Measurements from ENCODE around the gene E2F2.

E2F2 gene, protein sequence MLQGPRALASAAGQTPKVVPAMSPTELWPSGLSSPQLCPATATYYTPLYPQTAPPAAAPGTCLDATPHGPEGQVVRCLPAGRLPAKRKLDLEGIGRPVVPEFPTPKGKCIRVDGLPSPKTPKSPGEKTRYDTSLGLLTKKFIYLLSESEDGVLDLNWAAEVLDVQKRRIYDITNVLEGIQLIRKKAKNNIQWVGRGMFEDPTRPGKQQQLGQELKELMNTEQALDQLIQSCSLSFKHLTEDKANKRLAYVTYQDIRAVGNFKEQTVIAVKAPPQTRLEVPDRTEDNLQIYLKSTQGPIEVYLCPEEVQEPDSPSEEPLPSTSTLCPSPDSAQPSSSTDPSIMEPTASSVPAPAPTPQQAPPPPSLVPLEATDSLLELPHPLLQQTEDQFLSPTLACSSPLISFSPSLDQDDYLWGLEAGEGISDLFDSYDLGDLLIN

DNA sequence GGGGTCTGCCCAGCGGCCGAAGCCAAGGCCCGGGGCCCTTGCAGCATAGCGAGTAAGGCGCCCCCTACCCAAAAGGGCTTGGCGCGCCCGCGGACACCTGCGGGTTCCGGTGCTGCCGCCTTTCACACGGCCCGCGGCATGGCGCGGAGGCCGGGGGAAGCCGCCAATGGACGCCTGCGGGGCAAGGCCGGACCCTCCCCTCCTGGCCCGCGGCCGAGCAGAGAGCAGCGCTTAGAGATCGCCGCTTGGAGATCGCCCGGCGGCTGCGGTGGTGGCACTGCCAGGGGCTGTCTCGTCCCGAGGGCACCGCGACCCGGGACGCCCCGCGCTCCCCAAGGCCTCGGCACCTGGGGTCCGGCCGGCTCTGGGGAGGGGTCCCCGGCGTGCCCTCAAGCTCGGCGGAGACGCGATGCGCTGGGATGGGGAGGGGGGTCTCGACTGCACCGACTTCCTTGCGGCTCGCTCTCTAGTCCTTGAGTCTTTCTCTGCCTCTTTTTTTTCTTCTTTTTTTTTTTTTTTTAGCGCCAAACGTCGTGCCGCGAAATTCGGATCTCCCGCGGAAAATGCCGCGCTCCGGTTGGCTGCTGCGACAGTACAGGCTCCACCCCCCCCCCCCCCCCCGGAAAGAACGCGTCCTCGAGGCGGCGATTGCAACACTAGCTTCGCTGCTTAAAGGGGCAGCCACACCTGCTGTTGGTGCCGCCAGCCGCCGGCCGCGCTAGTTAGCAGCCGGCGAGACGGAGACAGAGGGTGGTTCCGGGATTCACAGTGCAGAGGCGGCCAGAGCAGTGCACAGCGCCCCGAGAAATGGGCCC is at the start of gene E2F2:
Gene E2F2 (minus strand): TSS at position 487 of the 815 bp plus-strand sequence. CDS start 440 bp downstream, at position 47.
- DNase-seq (peak; percentile 81), ATAC-seq (peak; percentile 71)

DNA sequence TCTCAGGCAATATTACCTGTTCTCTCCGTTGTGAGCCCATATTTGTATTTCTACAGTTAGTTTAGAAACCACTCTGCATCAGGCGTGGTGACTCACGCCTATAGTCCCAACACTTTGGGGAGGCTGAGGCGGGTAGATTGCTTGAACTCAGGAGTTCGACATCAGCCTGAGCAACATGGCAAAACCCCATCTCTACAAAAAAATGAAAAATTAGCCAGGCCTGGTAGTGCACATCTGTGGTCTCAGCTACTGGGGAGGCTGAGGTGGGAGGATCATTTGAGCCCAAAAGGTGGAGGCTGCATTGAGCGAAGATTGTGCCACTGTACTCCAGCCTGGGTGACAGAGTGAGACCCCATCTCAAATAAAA is 47.9 kb upstream of the E2F2 start:
- peak; percentile 30 for ATAC-seq
- no peak for DNase-seq

DNA sequence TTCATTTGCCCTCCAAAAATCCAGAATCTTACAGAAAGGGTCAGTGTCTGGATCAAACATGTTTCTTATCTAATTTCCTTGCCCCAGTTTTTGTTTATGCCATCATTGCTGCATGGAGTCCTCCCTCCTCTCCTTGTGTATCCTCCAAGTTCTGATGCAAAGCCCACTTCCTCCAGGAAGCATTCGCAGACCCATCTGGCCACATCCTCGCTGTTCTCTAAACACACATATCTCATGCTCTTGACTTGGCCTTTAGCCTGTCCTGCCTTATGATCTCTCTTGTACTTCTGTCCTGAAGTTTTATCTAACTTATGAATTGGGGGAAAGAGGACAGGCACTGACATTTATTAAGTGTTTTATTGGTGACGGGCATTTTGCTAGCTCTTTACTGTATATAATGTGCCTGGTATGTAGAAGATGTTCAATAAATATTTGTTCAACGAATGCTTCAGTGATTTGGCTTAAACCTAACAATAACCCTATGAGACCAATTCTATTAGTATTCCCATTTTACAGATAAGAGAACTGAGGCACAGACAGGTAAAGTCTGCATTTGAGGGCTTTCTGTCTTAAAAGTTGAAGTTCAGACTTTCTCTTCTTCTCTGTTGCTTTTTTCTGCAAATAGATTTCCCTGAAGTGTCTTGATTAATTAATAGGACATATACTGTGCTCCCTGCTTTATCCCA is 47.4 kb upstream of the E2F2 start:
- ATAC-seq: no peak

DNA sequence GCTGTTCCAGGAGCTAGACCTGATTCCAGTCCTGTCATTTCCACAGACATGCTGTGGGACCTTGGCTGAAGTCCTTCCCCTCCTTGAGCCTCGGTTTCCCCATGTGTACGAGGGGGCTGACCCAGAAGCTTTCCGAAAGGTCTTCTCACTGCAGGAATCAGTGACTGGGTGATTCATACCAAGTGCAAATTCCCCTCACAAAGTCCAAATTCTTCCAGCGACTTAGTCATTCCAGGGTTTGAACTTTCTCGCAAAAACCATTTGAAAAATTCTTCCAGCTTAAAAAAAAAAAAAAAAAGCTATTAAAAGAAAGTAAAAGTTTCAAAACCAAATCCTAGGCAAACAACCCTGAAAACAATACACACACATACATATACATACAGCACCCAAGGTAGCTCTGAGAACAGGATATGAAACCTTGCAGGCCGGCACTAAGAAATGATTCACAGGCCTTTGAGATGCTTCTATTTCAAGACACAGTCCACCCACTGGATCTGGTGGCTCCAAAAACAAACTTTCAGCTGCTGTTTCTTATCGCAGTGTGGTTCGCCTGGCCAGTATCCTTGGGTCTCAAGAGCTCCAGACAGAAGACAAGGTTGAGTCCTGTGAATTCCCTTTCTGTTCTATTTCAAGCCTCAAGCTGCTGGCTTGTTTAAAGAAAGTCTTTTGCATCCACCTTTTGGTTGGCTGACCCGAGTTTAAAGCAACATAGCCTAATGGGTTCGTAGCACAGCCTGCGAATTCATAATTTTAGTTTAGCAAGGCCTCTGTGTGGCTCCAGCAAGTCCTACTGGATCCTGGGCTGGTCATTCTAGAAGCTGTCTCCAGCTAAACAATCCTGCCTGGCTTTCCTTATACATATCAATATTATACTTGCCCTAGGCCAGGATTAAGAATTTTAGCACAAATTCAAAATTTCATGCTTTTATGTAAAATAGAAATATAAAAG is 46.3 kb upstream of the E2F2 start:
- DNase-seq: peak; percentile 53
- ATAC-seq: peak; percentile 95

More for the DNA sequence above, 47.4 kb upstream of the E2F2 start:
- DNase-seq: no peak

DNA sequence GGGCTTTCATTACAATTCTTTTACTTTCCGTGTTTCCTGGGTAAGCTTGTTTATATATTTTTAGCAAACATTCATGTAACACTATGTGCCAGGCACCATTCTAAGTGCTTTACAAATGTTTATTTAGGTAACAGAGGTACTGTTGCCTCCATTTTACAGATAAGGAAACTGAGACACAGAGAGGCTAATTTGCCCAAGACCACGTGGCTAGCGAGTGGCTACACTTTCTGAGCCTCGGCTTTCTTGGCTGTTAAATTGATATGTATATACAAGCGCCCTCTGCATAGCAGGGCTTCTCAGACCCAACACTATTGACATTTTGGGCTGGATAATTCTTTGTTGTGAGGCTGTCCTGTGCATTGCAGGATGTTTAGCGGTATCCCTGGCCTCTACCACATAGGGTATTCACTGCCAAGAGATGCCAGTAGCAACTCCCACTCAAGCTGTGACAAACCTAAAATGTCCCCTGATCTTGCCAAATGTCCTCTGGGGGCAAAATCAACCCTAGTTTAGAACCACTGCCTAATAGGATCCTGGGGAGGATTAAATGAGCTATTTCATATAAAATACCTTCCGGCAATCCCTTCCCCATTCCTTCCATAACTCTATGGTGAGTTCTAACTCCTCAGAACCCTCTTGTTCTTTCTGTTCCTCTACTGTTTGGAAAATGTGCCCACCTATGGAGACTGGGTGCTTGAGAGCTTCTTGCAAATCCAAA is 45.5 kb upstream of the E2F2 start:
- no peak for DNase-seq
- peak; percentile 15 for ATAC-seq

DNA sequence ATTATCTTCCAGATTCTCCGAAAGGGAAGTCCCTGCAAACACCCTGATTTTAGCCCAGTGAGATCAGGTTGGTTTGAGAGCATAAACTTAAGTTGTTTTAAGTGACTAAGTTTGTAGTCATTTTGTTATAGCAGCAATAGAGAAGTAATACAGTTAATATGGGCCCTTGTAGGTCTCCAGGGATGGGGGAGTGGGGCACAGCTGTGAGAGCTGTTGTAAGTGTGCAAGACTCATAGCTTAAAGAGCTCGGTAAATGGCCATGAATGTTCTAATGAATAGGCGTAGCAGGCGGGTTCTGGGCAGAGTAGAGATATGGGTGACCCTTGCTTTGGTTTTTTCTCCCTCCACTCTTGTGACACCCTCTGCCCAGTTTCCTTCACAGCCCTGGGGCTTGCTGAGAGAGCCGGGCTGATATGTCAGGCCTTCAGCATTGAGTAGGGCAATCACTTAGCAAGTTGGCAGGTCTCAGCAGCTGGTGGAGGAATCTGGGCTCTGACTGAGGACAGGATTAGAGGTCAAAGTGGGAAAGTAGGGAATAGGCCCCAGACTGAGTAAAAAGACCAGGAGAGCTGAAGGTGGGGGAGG is 44.3 kb upstream of the E2F2 start:
- DNase-seq (no peak), ATAC-seq (no peak)

DNA sequence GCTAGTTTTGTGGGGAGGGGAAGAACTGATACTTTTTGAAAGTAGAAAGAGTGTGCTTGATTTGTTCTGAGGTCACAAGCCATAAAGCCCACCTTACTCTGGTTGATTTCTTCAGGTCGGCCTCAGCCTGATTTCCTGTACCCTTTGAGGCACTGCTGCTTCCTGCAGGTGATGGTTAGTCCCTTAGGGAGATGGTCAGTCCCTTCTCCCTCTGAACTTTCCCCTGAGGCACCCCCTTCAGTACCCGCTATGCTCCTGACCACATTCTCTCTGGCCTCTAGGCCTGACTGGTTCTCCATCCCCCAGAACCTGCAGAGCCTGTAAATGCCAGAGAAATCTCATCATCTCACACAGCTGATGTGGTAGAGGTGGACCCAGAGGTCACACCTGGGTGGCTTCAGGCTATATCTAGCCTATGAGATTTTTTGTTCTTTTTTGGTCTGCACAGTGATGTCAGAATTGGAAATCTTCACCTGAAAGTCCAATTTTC is 43.3 kb upstream of the E2F2 start:
- DNase-seq (no peak), ATAC-seq (no peak)

DNA sequence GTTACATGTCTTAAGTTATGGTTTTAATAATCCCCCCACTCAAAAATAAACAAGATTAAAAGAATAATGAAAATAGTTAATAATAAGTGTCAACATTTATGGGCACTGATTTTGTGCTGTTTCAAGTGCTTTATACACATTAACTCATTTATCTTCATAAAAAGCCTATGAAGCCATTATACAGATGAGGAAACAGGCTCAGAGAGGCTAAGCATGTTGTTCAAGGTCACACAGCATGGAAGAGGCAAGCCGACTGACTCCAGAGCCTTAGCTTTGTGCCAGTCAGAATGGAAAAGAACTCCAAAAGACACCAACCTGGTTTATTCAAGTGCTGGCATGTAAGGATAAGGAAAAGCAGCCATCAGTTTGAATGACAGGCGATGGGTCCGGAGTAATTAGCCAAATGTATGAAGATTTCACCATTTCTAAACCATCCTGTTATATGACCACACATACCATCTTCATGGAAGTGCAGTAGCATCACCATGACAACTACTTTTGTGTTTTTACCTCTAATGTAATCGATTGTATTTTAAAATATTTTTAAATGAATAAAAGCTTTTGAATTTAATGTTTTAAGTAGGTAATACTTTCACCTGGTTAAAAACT is 42.6 kb upstream of the E2F2 start:
- ATAC-seq (no peak), DNase-seq (no peak)

DNA sequence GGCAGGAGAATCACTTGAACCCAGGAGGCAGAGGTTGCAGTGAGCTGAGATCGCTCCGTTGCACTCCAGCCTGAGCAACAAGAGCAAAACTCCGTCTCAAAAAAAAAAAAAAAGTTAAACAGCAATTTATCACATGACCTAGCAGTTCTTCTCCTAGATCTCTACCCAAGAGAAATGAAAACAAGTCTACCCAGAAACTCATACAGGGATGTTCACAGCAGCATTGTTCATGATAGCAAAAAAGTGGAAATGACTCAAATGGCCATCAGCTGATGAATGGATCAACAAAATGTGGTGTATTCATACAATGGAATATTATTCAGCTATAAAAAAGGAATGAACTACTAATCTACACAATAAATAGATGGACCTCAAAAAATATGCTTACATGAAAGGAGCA is 40.4 kb upstream of the E2F2 start:
- ATAC-seq (no peak), DNase-seq (no peak)

DNA sequence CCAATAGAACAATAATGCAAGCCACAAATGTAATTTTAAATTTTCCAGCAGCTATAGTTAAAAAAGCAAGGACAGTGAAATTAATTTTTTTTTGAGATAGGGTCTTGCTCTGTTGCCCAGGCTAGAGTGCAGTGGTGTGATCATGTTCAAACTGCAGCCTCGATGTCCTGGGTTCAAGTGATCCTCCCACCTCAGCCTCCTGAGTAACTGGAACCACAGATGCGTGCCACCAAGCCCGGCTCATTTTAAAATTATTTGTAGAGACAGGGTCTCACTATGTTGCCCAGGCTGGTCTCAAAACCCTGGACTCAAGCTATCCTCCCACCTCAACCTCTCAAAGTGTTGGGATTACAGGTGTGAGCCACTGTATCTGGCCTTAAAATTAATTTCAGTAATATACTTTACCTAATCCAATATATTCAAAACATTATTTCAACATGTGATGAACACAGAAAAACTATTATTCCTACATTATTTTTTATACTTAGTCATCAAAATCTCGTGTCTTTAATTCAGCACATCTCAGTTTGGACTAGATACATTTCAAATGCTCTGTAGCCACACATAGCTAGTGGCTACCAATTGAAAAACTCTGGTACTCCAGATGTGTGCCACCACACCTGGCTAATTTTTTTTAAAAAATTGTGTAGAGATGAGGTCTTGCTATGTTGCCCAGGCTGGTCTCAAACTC is 39.1 kb upstream of the E2F2 start:
- DNase-seq: no peak
- ATAC-seq: no peak

DNA sequence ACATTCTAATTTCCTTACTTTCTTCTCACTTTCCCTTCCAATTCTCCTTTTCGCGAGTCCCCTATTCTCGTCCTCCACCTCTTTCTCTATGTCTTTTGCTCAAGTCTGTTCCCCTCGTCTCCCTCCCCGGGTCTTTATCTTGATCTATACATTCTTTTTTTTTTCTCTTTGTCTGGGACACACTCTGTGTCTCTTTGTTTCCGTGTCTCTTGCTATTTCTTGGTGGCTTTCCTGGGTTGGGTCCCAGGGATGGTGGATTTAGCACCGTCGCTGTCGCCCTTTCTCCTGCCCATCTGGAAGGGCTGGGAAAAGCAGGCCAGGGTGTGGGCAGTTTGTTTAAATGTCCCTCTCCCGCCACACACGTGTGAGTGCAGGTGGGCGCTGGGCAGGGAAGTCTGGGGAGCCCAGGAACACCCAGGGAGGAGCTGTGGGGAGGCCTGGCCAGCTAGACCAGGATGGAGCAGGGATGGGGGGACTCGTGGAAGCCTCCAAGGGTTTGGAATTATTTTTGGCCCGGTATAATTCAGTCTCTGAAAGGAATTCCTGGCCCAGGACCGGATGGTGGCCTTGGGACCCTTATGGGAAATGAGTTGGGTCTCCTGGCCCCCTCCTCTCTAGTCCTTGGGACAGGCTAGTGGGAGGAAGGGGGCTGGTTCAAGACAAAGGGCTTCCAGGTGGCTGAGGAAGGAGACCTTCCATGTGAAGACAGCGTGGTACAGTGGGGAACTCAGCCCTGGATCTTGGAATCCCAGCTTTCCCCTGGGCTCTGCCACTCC is 37.8 kb upstream of the E2F2 start:
- no peak for ATAC-seq
- DNase-seq: no peak

DNA sequence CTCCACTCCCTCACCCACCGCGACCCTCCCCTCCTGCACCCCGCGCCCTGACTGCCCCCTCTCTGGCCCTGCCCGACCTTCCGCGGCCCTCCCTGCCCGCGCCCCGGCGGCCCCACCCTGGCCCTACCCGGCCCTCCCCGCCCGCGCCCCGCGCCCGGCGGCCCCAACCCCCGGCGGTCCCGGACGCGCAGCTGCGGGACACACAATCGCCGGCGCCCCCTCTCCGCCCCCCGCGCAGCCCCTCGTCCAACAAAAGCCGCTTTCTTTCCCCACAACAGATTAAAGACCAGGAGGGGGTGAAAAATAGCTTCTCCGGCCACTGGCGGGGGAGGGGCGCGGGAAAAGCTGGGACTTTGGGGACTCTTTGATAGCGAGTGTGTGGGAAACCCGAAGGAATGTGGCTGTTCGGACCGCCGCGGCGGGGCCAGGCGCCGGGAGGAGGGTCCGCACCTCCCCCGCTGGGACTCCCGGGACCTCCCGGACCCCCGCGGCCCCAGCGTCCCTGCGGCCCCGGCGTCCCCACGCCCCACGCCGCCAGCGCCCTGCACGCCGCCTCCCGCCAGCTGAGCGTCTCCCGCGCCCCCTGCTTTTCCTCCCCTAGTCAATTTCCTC is 37.1 kb upstream of the E2F2 start:
- DNase-seq (no peak), ATAC-seq (no peak)

DNA sequence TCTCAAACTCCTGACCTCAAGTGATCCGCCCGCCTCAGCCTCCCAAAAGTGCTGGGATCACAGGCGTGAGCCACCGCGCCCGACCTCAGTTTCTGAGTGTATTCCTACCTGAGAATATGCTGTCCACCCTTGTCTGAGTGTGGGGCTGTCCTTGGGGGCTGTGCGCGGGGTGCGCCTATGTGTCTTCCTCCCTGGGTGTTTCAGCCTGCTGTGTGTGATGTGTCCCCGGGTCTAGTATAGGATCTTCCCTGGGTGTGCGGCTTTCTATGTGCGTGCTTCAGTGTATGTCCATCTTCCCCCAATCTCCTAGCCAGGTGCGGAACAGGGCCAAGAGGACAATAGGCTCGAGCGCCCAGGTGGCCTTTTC is 36.6 kb upstream of the E2F2 start:
- no peak for ATAC-seq
- DNase-seq: no peak

DNA sequence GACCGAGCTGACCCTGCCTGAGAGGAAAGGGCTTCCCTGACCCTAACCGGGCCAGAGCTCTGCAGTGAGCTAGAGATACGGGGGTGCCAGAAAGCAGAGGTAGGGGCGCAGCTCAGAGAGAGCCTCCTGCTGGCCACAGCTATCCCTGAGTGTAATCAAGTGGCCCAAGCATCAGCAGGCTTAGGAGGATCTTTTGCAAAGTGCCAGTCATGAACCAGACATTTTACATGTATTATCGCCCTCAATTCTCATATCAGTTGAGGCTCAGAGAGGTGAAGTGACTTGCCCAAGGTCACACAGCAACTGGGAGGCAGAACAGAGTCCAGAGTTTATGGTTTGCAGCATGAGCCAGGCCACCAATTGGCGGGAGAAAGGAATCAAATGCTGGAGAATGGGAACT is 35.3 kb upstream of the E2F2 start:
- ATAC-seq: no peak
- DNase-seq: no peak

DNA sequence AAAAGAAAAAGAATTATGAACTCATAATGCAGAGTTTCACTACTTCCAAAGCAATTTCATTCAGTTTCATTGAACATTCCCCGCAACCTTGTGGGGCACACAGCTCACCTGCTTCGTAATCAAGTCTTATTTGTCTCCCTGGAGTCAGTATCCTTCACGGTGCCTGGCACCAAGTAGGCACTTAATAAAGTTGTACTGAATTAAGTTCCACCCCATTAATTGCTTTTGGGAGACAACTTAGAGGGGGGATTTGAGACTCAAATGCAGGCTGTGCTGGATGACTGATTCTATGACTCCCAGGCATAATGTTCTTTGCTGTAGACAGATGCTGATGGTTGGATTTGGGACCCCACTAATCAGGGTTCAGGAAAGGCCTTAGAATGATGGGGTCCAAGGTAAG is 34.7 kb upstream of the E2F2 start:
- ATAC-seq: no peak
- no peak for DNase-seq

DNA sequence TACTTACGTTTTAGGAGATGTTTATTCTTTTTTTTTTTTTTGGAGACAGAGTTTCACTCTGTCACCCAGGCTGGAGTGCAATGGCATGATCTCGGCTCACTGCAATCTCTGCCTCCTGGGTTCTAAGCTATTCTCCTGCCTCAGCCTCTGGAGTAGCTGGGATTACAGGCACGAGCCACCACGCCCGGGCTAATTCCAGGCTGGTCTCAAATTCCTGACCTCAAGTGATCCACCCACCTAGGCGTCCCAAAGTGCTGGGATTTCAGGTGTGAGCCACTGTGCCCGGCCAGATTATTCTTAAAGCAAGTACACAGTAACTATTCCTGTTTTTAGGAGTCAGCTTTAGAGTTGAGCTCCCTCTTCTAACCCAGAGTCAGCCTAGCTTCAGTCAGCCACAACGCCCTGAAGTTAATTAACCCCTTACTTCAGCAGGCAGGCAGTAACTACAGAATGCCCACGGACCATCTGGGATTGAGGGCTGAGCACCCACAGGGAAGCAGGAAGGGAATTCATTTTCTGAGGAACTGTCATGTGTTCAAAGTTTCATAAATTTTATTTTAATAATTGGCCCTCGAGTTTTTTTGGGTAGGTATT is 33.6 kb upstream of the E2F2 start:
- no peak for DNase-seq
- ATAC-seq: no peak

DNA sequence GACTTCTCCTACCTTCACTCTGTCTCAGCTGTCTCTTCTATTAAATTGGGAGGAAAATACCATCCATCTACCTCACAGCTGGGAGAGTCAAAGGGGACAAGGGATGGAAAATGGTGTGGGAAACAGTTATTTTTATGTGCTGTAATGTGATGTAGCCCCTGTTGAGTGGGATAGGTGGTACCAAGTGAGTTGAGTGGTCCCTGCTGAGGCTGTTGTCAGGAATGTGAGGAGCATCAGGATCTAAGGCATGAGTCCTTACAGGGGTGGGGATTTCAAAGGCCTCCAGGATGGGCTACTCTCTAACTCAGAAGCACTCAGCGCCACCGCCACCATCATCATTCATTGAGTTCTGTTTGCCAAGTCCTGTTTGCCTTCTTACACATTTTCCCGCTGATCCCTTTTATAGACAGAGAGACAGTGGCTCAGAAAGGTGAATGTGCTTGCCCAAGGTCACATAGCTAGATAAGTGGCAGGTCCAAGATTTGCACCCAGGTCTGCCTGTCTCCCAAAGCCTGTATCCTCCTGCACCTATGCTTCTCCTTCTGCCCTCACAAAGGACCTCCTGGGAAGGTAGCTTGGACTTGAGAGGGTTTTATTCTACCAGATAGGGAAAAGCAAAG is 32.8 kb upstream of the E2F2 start:
- DNase-seq (no peak), ATAC-seq (no peak)

Data from stimulated activated naive CD8-positive, alpha-beta T cell treated with anti-CD3 and anti-CD28 coated beads, Interleukin-15, Interleukin-2, amounts not matched to agents 100 U/mL and 50 U/mL, for 24 hours (primary cell).